GM18502 (cell line): Measurements from ENCODE around the gene FBXO48.
A peak's percentile ranks its signal among the peaks of the same experiment; 100 is the strongest.

ENCODE experiments used
- ATAC-seq: cut with Tn5 transposase; IDR thresholded peaks from one replicate; pipeline ENCODE4 v1.9.1; 2021; ENCODE audit warnings: mild to moderate bottlenecking; ENCODE audit not compliant: unreplicated experiment, poor library complexity

Gene FBXO48

DNA sequence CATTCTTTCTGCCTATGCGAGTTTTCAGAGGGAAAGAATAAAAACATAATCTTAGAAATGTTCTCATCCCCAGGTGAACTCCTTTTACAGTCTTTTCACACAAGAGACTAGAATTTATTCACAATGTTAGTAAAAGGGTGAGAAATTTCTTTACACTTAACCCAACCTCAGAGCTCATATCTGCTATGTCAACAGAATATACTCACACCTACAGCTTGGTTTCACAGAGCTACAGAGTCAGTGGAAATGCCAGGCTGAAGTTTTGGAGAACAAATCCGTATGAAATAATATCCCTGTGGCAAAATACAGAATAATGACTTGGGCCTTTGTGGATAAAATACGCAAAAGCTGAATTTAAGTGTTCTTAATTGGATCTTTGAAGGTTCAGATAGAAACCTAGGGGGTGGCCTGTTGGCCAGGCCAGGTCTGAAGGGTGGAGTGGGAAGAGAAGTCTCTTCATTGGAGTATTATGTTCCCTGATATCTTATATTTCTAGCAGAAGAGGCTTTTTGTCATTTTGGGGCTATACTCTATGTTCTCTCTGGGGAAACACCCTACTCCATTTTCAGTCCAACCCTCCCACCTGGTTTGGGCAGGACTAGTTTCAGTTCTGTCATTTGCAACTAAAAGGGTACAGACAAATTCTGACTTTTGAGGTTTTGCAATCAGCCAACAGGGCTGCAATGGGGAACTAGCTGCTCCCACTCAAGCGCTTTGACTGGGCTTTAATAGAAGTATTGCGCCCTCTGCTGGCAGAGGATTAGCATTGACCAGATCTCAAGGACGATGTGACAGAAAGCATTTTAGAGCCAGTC is 25.7 kb downstream of the FBXO48 start:
- ATAC-seq, result peak; percentile 97

GRCh38 chr2:68438455-68439303 is 28.4 kb downstream of the FBXO48 start:
- ATAC-seq, result no peak

DNA sequence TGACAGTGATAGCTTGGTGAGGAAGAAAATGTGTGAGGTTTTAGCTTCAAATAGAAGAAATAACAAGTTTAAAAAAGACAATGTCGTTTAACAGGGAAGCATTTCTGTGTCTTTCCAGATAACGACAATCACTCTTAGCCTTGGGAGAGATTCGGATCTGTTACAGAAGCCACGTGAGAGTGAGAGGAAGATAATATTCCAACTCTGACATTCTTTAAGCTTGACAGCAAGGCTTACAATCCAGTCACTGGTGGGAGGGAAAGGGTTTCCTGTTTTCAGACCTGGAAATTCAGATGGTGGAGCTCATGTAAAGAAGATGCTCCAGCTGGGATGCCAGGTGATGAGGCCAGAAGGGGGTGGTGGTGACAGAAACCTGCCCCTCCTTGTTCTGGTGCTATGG is 30.8 kb downstream of the FBXO48 start:
- ATAC-seq, result no peak

DNA sequence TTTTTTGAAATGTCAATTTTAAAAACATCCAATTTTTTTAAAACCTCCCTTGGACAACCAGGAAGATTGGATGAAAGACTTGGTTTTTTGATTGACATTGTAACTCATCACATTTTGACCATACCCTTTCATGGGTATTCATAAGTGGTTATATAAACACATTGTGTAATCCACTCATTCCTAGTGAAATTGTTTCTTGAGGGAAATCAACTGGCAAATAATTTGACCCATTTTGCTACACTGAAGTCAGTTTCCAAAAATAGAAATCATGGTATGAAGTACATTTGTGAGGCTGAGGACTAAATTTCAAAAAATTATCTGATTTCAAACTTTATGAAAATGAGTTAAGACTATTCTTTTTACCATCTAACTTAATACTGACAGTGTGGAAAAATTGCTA is 31.5 kb downstream of the FBXO48 start:
- no peak for ATAC-seq

- ATAC-seq, result no peak
Measured at GRCh38 chr2:68434981-68435380, 32.1 kb downstream of the FBXO48 start.

GRCh38 chr2:68432696-68433658 is 34.1 kb downstream of the FBXO48 start:
- ATAC-seq, result no peak

GRCh38 chr2:68431316-68431972 is 35.6 kb downstream of the FBXO48 start:
- no peak for ATAC-seq

- ATAC-seq, result no peak
Measured at GRCh38 chr2:68429311-68429826, 37.7 kb downstream of the FBXO48 start.

- no peak for ATAC-seq
Measured at GRCh38 chr2:68428746-68429145, 38.3 kb downstream of the FBXO48 start.

DNA sequence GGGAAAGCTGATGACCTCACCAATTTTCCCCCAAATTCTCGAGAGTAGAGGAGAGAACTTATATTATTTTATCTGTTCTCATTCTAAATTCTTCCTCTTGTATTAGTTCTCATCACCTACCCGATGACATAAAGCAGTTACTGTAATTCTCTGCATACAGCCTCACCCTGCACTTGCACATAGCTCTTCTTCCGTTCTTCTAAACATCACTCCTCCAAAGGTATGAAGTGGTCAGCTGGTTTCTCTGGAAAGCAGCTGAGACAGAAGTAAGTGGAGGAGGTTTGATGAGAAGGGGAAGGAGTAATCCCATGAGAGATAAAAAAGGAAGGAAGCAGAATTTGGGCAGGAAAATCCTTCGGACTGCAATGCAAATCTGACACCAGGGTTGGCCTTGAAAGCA is 39.0 kb downstream of the FBXO48 start:
- ATAC-seq, result no peak

DNA sequence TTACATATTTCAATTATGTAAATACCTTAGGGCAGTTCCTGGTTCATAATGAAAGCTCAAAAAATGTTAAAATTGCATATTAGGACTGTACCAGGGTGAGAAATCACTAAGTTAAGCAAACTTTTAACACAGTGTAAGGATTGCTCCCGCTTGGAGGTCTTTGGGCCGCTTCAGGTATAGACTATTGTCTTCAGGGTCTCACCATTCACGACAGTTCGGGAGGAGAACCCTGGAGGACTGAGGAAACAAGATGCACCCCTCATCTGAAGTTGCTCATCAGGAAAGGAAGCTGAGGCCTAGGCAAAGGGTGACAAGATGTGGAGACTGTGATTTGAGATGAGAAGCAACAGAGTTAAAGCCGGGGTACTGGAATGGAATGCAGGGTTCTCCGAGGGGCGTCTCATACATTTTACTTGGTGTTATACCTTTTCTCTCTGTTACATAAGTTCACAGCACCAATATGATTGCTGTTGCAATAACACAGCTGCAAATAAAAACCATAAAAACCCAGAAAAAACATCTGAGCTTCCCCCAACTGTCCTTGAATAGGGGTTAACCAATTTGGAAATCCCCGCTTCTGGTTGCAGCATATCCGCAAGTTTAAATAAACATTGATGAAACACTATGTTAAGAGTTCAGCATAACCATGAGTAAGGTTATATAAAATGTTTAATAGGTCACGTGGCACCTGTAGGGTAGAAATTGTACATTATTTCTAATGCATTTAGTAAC is 40.1 kb downstream of the FBXO48 start:
- peak; percentile 33 for ATAC-seq

GRCh38 chr2:68426446-68426845 is 40.6 kb downstream of the FBXO48 start:
- no peak for ATAC-seq

- ATAC-seq, result no peak
Measured at GRCh38 chr2:68425503-68425902, 41.6 kb downstream of the FBXO48 start.

GRCh38 chr2:68423966-68424650 is 43.0 kb downstream of the FBXO48 start:
- peak; percentile 84 for ATAC-seq

DNA sequence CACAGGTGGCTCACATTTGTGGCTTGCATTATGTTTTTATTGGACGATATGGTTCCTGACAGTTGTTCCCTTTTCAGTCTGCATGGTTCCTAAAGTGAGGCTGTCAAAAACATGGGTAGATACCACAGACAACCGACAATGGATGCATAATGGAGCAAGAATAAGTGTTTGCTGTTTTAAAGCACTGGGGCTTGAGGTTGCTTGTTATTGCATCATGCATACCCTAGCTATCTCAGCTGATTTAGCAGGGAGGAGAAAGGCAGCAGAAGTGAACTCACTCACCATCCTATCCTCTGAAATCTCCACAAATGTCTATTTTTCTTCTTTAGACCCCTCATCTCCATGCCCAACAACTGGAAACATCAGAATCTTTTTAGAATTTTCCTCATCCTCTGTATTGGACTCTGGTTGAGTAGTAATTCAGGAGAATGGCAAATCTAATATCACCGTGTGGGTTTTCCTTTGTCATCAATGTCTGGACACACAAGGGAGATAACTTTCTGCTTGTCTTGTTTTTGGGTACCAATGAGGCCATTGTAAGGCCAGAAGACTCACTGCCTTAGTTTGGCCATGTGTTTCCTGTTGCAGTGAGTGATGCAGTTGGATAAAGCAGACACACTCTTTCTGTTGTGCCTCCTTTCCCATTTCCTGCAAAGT is 46.7 kb downstream of the FBXO48 start:
- no peak for ATAC-seq

DNA sequence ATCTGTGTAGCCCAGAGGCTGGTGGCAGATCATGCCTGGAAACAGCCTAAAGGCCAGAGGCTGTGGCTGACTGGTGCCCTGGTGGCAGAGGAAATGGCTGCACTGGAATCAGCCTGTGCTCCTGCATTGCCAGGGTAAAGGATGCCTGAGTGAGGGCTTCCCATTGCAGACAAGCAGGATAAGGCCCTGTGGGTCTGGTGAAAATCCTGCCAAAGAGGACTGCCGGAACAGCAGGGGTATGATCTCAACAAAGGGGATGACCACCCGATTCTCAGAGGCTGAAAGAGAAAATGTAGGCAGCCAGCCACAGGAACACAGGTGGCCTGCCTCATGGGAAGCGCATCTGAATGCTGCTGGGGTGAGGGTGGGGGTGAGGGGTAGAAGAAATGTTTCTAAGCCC is 48.2 kb downstream of the FBXO48 start:
- ATAC-seq, result peak; percentile 49

DNA sequence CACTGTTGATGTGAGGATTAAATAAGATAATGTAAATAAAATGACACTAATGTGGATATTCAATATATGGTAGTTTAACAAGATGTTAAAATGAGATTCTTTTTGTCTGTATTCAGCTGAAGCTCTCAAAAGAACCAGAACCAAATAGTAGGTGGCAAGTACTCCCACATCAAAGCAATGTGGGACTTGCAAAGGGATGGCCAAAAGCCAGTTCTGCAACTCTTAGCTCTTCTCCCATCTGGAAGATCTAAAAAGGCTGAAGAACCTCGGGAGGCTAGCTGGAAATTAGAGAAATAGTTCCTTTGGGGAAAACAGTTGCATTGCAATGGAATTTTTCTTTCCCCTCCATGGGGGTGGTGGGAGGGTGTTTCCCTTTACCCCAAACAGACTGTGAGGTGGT is 48.7 kb downstream of the FBXO48 start:
- no peak for ATAC-seq

DNA sequence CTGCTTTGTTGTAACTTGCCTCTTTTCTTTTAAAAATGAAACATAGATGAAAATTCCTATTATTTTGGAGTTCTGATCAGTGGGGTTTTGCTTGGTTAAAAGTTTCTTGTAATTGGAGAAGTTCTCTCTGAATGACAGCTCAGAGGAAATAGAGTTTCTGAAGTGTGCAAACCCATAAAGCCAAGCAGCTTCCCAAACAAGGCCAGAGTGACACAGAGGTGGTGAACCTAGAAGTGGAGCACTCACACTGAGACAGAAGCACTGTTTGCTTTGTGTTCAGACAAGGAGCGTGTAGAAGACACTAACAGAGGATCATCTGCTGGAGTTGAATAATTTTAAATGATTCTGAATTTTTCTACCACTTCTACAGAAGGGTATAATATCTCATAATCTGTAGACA is 49.2 kb downstream of the FBXO48 start:
- ATAC-seq, result no peak
